ENCODE data around the gene CCDC57.
A peak's percentile ranks its signal among the peaks of the same experiment; 100 is the strongest.

CCDC57 gene

DNA sequence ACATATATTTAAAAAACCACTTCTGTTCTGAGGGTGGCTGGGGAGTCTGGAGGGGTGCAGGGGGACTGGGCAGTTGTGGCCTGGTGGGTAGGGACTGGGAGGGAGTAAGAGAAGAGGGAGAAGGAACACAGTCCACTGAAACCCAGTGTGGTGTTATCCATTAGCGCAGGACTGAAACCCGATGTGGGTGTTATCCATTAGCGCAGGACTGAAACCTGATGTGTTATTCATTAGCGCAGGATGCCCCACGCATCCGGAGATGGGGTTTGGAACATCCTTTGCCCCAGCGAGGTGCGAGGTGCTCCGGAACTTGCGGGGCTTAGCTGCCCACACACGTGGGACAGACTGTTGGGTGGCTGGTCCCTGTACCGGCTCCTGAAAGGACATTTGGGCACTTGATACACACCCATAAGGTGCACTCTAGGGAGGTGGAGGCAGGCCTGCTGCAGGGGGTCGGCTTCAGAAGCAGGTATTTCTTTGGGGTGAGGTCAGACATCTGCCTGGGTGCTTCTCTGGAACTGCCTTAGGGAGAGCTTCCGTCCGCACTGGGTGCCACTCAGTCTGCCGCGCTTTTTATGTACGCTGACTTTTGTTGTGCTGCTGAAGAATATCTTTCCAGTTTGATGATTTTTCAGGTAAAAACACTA, 94.4 kb downstream of the CCDC57 start:
- DNase-seq: no peak

DNA sequence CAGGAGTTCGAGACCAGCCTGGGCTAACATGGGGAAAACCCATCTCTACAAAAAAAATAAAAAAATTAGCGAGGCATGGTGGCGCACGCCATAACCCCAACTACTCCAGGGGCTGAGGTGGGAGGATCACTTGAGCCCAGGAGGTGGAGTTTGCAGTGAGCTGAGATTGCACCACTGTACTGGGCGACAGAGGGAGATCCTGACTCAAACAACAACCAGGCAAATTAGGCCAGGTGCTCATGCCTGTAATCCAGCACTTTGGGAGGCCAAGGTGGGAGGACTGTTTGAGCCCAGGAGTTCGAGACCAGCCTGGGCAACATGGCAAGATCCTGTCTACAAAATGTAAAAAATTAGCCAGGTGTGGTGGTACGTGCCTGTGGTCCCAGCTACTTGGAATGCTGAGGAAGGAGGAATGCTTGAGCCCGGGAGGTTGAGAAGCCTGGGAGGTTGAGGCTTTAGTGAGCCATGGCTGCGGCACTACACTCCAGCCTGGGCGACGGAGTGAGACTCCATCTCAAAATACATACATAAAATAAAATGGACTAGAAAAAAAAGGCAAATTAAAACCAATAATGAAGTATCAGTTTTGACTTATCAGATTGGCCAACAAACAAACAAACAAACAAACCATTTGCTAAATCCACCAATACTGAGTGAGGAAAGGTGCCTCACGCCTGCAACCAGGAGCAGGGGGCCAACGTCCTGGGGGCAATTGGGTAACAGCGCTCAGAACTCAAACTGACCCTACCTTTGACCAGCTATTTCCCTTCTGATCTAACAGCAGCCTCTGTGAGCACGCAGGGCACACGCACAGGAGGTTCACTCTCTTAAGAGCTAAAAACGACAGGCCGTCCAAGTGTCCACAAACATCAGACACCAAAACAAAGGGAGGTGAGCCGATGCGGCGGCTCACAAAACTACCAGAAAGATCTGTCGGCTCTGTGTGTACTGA, 95.2 kb downstream of the CCDC57 start:
- DNase-seq: no peak

DNA sequence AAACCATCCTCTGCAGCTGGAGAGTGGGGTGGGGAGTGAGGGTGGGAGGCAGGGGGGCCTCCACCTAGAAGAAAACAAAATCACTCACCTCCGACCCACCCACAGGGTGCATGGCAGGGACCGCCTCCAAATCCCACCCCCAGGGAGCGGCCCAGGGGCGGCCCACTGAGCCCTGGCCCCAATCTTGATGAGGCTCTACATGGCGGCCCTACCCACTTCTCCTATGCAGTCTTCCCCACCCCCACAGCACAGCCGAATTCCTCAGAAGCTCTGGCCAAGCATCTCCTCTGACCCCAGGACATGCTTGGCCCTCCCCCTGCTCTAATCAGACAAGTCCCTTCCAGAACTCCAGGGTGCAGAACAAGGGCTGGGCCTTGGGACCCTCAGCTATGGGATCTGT, 96.4 kb downstream of the CCDC57 start:
- DNase-seq: no peak

GRCh38 chr17:82114872-82115271, 97.8 kb downstream of the CCDC57 start:
- no peak for DNase-seq

GRCh38 chr17:82114447-82114846, 98.2 kb downstream of the CCDC57 start:
- no peak for DNase-seq

GRCh38 chr17:82113941-82114340, 98.7 kb downstream of the CCDC57 start:
- no peak for DNase-seq

- DNase-seq: no peak
Measured at GRCh38 chr17:82113422-82113821, 99.2 kb downstream of the CCDC57 start.

DNA sequence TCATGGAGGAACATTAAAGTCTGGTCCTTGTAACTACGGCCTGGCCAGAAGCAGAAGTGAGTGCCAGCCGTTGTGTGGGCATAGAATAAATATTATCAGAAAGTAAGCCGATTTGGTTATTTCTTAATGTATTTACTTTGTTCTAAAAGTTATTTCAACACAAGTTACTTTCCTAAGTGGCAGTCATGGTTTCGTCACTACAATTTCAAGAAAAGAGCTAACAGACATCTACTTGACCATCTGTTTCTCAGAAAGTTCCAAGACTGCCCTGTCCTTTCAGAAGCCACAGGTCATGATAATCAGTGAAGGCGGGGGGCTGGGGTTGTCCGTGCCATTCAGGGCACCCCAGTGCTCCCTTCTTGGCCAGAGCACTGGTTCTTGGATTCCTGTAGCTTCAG, 99.7 kb downstream of the CCDC57 start:
- no peak for DNase-seq

DNA sequence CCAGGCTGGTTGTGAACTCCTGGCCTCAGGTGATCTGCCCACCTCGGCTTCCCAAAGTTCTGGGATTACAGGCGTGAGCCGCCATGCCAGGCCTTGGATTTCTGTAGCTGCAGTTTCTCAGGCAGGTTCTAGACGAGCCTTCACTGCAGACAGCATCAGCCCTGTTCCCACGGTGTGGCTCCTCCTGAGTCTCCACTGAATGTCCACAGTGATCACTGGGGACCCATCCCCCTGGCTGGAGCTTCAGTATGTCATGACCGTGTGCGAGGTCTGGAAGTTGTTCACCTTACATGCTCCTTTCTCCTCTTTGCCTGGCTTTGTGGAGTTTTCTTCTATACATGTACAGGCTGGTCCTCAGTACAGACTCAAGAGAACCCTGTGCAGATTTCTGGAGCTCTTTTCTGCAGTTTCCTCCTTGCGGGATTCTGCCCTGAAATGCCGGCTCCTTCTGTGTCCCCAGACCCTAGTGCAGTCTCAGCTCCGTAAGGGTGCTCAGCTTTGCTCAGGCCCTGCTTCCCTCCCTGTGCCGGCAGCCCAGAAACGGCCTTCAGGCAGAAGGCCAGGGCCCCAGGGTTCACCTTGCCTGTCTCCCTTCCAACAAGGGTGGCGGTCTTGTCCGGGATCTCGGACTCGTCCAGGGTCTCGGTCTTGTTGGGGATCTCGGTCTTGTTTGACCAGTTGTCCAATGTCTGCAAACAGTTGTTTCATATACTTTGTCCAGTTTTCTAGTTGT, 100.3 kb downstream of the CCDC57 start:
- DNase-seq: no peak

DNA sequence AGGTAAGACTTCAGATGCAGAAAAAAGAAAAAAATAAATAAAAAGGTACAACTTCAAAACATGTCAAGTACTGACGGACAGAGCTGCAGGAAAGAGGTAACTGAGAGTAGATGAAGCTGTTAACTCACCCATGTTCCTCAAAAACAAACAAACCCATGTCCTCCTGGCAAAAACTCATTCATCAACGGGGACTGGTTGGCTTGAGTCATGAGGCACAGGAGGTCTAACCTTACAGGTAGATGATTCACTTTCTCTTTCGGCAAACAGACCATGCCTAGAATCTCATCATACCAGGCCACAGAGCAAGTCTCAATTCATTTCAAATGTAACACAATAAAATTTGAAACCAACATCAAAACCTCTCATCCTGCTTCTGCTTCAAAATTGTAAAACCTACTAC, 102.3 kb downstream of the CCDC57 start:
- no peak for DNase-seq

DNA sequence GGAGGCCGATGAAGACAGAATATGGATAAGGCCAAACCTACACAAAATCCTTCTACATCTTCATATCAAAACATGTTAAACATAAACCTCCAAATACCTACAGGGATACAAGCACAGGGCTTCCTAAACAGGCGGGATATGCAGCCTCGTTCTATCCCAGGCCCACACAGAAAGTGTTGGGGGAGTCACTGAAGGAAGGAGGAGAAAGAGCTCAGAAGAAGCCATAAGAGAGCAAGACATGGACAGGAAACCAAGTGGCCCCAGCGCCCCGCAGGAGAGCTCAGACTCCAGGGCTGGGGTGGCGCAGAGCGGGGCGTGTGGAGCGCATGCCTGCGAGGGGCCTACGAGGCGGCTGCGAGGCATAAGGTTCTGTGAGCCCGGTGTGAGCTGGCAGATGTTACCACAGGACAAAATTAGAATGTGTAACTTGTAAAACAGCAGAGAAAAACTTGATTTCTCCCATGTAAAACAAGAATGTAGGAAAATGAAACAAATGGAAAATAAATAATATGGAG, 103.6 kb downstream of the CCDC57 start:
- DNase-seq: peak; percentile 16

- peak; percentile 46 for DNase-seq
Measured at GRCh38 chr17:82108496-82108945, 104.1 kb downstream of the CCDC57 start.

DNA sequence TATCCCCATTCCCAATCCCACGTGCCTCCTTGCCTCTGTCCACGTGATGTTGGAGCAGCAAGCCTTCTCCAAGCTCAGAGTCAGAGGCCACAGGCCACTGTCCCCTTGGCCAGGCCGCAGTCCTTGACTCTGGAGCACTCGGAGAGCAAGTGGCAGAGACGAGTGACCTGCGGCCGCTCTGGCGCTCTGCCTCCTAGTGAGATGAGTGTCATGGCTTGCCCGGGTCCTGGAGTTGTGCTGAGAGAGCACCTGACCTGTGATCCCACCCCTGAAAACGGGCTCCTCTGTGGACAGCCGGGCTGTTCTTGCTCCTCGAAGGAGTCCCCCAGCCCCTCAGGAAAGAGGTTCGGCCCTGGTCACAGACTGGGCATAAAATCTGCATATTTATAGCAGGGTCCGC, 104.6 kb downstream of the CCDC57 start:
- DNase-seq: peak; percentile 39

- peak; percentile 45 for DNase-seq
Measured at GRCh38 chr17:82107341-82107860, 105.2 kb downstream of the CCDC57 start.

DNA sequence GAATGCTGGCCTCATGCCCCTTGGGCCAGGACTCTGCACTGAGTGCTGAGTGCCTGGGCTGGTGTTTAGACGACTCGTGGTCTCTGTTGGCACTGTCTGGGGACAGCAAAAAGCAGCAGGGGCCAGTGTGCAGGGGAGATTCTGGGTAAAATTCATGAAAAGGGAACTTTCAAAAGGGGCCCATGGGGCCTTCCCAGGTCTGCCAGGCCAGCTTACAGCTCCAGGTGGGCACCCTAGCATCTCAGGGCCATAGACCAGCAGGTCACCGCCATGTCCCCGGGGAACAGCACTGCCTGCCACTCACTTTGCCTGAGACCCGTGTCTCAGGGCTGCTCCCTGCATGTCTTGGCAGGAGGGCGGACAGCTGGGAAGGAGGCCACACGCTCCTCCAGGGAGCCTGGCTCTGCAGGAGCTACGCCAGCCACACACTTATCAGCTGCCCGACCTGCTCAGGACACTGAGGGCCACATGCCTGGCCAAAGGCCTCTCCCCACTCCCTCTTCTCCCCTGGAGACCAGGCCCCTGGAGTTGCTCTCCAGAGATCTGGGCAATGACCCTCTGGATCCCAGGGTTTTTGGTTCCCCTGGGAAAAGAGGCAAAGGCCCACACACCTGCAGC, 105.8 kb downstream of the CCDC57 start:
- no peak for DNase-seq

DNA sequence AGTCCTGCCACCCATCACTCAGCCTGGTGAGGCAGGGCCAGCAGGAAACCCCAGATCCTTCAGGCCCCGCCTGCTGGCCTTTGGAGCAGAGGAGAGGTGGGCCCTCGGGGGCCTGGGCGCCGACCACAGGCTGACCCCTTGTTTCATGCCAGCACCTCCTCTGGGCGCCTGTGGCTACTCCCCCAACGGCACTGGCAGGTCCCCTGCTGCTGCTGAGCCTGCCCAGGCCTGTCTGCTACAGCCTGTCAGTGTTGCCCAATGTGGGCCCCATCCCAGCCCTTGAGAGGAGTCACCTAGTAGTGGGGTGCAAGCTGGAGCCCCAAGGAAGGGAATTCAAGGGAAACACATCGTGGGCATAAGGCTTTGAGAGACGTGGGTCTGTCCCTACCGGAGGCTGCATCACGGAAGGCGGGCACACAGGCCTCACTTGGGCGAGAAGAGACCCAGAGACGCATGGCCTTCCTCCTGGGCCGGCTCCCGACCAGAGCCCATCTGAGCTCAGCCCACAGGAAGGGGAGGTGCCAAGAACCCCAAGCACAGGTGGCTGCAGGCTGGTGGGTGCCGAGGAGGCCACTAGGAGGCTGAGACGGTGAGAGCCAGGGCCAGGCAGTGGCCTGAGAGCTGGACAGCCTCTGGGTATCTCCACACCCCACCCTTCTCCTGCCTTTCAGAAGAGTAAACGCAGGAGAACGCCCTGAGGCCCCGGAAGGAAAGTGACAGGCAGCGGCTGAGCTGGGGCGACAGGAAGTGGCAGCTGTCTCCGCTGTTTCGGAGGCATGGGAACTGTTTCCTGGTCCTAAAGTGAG, 106.6 kb downstream of the CCDC57 start:
- peak; percentile 66 for DNase-seq

GRCh38 chr17:82105417-82105881, 107.2 kb downstream of the CCDC57 start:
- DNase-seq: no peak

DNA sequence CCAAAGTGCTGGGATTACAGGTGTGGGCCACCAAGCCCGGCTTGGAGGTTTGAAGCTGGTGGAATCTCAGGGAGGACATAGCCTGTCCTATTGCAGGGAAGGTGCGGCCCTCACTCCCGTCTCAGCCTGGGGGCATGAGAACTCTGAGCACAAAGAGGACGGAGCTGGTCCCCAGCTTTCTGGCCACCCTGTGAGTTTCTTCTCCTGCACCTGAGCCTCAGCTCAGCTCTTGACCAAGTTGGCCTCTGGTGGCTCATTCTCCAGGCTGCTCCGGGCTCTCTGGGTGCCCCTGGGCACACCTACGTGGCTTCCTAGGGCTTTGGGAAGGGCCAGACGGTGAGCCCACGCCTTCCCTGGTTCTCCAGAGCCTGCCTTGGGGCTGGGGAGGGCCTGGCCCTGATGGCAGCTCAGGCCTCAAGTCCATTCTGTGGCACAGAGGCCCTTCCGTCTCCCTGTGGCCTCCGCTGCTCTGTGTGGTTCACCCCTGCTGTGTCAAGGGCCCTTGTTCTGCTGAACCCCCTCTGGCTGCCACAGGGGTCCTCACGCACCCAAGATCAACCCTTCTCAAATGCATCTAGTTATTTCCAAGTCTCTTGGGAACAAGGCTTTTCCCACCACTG, 107.7 kb downstream of the CCDC57 start:
- no peak for DNase-seq

- peak; percentile 80 for DNase-seq
Measured at GRCh38 chr17:82103553-82104451, 108.8 kb downstream of the CCDC57 start.

All from retina (tissue), 1 donor.